NCI-H1694 (cell line): Measurements from ENCODE around the gene ARHGAP15.

Source experiments
- DNase-seq: peaks from one replicate; lab custom pipeline; 2025; lab: John Stamatoyannopoulos, UW

ARHGAP15 gene

GRCh38 chr2:143482771-143483170 lies 353.6 kb downstream of the ARHGAP15 start:
- DNase-seq, result no peak

GRCh38 chr2:143486976-143487375 lies 357.8 kb downstream of the ARHGAP15 start:
- DNase-seq, result no peak

GRCh38 chr2:143489145-143489544 lies 359.9 kb downstream of the ARHGAP15 start:
- no peak for DNase-seq

- DNase-seq, result no peak
Measured at GRCh38 chr2:143491131-143491530, 361.9 kb downstream of the ARHGAP15 start.

GRCh38 chr2:143493339-143493738 lies 364.1 kb downstream of the ARHGAP15 start:
- no peak for DNase-seq

- DNase-seq, result no peak
Measured at GRCh38 chr2:143497726-143498125, 368.5 kb downstream of the ARHGAP15 start.

GRCh38 chr2:143498496-143498895 lies 369.3 kb downstream of the ARHGAP15 start:
- DNase-seq, result no peak

GRCh38 chr2:143499061-143499460 lies 369.8 kb downstream of the ARHGAP15 start:
- DNase-seq, result no peak

GRCh38 chr2:143501106-143501676 lies 372.0 kb downstream of the ARHGAP15 start:
- no peak for DNase-seq

GRCh38 chr2:143503280-143503679 lies 374.1 kb downstream of the ARHGAP15 start:
- DNase-seq, result no peak

- no peak for DNase-seq
Measured at GRCh38 chr2:143504397-143504796, 375.2 kb downstream of the ARHGAP15 start.

GRCh38 chr2:143505542-143505941 lies 376.3 kb downstream of the ARHGAP15 start:
- DNase-seq, result no peak

- DNase-seq, result peak; percentile 16
Measured at GRCh38 chr2:143513081-143513480, 383.9 kb downstream of the ARHGAP15 start.

GRCh38 chr2:143514413-143514812 lies 385.2 kb downstream of the ARHGAP15 start:
- no peak for DNase-seq

GRCh38 chr2:143515318-143515717 lies 386.1 kb downstream of the ARHGAP15 start:
- DNase-seq, result no peak

GRCh38 chr2:143519521-143519920 lies 390.3 kb downstream of the ARHGAP15 start:
- no peak for DNase-seq

- no peak for DNase-seq
Measured at GRCh38 chr2:143521396-143521795, 392.2 kb downstream of the ARHGAP15 start.

- no peak for DNase-seq
Measured at GRCh38 chr2:143522699-143523098, 393.5 kb downstream of the ARHGAP15 start.

- no peak for DNase-seq
Measured at GRCh38 chr2:143524119-143524553, 394.9 kb downstream of the ARHGAP15 start.

GRCh38 chr2:143524559-143525401 lies 395.6 kb downstream of the ARHGAP15 start:
- no peak for DNase-seq

- DNase-seq, result no peak
Measured at GRCh38 chr2:143525402-143525860, 396.2 kb downstream of the ARHGAP15 start.

GRCh38 chr2:143526498-143526897 lies 397.3 kb downstream of the ARHGAP15 start:
- no peak for DNase-seq

- no peak for DNase-seq
Measured at GRCh38 chr2:143528021-143528420, 398.8 kb downstream of the ARHGAP15 start.
